DMS153 treated with DMSO at 0.1 percent for 48 hours (cell line): ENCODE data around the gene CD302.
"Not testable (repeated sequence)": the region's sequence is repeated elsewhere in the genome, so short reads cannot be mapped to it uniquely, and the experiment has no call there.

Experiments used
- DNase-seq: peaks from one replicate; lab custom pipeline; 2025; ENCODE audit not compliant: unreplicated experiment; lab: John Stamatoyannopoulos, UW

CD302 gene, protein sequence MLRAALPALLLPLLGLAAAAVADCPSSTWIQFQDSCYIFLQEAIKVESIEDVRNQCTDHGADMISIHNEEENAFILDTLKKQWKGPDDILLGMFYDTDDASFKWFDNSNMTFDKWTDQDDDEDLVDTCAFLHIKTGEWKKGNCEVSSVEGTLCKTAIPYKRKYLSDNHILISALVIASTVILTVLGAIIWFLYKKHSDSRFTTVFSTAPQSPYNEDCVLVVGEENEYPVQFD

DNA sequence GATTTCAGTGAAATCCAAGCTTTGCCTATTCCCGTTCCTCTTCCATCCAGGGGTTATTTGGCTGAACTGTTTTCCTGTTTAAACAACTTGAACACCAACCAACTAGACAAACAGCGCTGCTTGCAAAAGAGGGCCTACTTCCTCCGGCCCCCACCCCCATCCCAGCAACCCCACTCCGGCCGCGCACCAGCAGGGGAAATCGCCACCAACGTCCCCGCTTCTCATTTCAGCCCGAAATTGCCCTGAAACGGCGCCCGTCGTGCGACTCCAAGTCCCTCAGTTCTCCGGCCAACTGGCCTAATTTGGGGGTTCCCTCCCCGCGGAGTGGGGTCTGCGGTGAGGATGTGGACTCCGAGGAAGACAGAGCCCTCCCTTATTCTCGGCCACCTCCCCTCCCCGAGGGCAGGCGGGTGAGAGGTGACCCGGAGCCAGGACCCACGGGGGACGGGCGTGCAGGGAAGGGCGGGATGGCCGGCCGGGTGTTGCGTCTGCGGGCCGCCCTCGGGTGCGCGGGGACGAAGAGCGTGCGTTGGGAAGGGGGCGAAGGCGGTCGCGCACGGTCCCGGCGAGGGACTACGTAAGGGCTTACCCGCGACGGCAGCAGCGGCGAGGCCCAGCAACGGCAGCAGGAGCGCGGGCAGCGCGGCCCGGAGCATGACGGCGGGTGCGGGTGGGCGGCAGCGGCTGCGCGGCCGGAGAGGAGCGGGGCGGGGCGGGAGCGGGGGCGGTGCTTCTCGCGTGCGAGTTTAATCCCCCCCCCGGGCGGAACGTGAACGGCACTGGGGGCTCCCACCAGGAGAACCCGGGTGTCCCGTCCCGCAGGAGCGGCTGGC is at the start of gene CD302:
TSS of gene CD302 (minus strand) at position 666 of the 833 bp plus-strand sequence. CDS start at position 656, 10 bp downstream.
- DNase-seq, result peak; percentile 21

DNA sequence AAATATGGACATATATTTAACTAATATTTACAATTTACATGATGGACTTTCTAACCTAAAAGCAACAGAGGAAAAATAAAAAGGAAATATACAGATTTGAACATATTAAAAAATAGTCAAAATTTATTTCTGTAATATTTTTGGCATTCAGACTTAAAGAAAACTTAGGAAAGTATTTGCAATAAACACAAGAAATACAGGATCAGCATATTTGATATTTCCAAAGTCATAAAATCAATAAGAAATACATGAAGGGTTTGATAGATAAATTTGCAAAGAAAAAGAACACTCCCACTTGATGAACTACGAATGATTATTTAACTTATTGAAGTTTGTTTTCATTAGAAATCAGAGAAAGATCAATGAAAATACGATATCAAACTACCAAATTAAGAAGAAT is 48.6 kb upstream of the CD302 start:
- no peak for DNase-seq

DNA sequence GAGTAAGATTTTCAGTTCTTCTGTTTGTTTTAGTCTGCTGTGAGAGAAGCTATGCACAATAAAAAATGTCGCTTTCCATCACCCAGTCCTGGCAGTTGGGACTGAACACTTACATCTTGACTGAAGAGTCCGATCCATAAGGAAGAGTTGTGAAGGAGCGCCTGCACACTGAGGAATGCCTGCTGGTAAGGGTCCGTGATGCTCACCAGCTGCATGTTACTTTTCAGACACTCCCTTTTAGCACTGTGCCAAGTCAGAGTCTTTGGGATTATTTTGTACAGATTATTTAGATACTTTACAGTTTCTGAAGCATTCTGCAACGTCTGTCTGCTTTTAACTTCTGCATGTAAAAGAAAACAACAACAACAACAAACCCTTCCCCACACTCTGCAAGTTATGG is 42.6 kb upstream of the CD302 start:
- no peak for DNase-seq

DNA sequence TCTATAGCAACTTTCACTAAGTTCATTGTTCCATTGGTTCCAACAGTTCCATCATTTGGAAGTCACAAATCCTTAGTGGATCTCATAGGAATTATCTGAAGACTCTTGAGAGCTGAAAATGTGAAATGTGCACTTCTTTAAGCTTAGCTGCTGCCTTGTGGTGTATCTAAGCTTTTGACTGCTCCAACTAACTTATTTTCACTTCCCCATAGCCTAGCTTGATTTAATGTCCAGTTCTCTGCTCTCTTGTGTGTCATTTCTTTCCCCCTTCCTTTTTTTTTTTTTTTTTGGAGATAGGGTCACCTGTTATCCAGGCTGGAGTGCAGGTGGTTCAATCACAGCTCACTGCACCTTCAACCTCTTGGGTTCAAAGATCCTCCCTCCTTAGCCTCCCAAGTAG is 34.9 kb upstream of the CD302 start:
- DNase-seq, result no peak

DNA sequence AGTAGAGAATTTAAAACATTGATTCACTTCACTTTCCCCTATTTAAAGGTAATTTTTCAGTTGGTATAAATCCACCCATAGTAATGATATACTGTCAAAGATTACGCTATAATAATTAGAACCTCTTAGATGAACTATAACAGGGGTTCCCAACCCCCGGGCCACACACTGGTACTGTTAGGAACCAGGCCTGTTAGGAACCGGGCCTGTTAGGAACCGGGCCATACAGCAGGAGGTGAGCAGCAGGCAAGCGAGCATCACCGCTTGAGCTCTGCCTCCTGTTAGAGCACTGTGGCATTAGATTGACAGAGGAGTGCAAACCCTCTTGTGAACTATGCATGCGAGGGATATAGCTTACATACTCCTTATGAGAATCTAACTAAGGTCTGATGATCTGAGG is 34.0 kb upstream of the CD302 start:
- no peak for DNase-seq

DNA sequence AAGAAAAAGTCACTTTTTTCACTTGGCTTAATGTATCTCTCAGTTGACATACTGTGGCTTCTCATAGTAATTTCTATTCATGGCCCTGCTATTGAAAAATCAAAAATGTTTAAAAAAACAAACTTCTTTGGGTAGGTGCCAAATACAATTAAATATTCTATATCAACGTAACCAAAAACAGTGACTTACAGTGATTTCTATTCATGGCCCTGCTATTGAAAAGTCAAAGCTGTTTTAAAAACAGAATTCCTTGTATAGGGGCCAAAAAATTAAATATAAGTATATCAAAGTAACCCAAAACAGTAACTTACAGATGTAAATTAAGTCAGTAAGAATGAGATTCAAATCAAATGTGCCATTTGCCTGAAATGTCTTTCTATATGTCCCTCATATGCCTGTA is 31.4 kb upstream of the CD302 start:
- DNase-seq, result no peak

DNA sequence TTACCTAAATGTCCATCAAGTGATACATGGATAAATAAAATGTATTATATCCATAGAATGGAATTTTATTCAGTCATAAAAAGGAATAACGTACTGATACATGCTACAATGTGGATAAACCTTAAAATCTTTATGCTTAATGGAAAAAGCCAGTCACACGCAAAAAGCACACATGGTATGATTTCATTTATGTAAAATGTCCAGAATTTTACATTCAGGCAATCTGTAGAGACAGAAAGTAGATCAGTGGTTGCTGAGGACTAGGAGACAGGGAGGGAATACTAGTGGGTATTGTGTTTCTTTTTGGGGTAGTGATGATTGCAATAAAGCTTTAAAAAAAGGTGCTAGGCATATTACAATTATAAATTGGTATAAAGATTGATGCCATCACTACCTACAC is 30.7 kb upstream of the CD302 start:
- no peak for DNase-seq

DNA sequence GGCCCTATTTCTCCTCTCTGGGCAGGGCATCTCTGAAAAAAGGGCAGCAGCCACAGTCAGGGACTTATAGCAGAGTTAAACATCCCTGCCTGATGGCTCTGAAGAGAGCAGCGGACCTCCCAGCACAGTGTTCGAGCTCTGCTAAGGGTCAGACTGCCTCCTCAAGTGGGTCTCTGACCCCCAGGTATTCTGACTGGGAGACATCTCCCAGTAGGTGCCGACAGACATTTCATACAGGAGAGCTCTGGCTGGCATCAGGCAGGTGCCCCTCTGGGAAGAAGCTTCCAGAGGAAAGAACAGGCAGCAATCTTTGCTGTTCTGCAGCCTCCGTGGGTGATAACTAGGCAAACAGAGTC is 24.4 kb upstream of the CD302 start:
- not testable (repeated sequence) for DNase-seq

DNA sequence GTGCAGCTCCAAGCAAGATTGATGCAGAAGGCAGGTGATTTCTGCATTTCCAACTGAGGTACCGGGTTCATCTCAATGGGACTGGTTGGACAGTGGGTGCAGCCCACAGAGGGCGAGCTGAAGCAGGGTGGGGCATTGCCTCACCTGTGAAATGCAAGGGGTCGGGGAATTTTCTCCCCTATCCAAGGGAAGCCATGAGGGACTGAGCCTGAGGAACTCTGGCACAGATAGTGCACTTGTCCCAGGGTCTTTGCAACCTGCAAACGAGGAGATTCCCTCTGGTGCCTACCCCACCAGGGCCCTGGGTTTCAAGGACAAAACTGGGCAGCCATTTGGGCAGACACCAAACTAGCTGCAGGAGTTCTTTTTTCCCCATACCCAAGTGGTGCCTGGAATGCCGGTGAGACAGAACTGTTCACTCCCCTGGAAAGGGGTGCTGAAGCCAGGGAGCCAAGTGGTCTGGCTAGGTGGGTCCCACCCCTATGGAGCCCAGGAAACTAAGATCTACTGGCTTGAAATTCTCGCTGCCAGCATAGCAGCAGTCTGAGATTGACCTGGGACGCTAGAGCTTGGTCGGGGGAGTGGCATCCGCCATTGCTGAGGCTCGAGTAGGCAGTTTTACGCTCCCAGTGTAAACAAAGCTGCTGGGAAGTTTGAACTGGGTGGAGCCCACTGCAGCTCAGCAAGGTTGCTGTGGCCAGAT is 23.9 kb upstream of the CD302 start:
- not testable (repeated sequence) for DNase-seq

DNA sequence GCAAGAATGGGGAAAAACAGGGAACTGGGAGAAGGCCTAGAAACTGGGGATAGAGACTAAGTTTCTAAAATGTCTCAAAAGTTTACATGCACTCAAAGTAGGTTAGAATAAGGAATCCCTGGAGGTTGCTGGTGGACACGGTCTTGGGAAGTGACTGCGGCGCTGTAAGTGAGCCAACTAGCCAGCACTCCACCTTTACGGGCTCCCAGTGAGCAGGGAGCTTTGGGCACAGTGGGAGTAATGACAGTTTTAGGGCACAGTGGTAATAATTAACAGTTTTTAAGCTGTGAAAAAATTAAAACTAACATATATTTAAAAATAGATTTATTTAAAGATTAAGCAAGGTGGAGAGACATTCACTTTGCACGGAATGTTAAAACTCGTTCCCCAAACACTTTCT is 20.9 kb upstream of the CD302 start:
- no peak for DNase-seq

DNA sequence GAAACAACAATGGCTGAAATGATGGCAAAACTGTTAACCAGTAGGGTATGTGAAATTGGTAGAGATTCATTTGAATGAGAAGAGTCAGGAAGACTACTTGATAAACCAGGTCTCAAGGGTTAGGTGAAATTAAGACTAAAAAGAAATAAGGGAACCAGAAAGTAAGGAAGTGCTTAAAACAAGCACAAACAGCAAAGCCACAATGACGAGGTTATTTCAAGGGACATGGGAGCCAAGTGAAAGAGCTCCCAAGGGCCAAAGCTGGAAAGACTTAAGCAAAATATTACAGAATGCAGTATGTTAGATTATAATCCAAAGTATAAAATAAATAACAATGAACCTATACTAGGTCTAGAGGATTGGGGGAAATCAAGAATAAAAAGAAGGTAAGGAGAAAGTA is 19.3 kb upstream of the CD302 start:
- no peak for DNase-seq

DNA sequence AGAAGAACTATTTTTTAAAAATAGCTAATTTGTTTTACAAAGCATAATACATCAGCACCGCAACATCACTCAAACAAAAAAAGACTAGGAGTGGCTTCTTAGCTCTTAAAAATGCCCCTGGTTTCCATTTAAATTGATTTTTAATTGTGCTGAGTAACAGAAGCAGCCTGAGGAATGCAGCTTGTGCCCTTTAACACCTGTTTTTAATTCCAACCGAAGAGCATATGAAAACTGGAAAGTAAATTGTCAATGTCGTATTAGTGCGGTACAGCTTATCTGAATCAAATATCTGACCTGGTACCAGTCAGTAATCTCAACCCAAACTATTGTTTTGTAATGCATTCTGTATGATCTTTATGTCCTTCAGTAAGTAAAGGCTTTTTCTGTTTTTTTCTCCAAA is 13.2 kb upstream of the CD302 start:
- no peak for DNase-seq

DNA sequence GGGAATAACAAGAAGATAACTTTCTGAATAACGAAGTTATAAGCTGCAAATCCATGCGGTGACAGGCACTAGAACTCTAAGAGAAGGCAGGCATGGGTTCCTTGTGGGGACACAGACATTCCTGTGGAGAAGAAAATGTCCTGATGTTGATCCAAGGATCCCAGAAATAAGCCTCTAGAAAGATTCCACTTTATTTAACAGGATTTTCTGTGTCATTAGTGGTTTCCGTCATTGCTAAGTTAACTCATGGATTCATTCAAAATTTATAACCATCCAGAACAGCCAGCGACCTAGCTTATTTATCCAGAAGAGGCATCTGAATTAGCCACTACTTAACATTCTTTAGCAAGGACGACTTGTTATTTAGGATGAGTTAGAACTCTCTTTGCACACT is 10.0 kb upstream of the CD302 start:
- no peak for DNase-seq

DNA sequence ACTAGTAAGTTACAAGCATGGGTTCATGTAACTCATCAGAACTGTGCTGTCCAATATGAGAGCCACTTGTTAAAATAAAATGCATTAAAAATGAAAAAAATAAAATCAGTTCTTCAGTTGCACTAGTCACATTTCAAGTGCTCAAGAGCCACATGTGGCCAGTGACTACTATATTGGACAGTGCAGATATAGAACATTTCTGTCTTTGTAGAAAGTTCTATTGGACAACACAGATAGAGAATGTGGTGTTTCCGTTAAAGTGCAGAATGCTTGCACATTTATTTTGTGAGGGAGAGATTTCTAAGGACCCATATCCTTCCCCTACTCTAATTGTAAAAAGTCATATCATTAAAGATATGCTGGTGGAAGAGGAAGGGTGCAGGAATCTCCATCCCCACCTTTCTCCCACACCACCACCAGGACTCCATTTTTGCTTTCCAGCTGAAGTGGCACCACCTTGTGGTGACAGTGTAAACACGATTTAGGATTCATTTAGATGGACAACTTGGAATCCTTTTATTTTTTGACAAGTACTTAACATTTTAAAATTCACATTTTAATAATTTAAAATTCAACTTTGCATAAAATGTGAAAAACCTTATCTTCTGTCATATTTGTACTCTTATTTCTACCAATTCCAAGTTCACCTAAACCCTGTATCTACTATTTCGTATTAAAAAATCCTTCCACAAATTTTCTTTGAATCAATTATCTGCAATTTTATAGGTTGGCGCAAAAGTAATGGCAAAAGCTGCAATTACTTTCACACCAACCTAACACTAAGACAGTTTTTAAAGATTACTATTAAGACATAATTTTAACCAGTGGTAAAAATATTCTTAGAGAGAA is 9.4 kb upstream of the CD302 start:
- peak; percentile 36 for DNase-seq

DNA sequence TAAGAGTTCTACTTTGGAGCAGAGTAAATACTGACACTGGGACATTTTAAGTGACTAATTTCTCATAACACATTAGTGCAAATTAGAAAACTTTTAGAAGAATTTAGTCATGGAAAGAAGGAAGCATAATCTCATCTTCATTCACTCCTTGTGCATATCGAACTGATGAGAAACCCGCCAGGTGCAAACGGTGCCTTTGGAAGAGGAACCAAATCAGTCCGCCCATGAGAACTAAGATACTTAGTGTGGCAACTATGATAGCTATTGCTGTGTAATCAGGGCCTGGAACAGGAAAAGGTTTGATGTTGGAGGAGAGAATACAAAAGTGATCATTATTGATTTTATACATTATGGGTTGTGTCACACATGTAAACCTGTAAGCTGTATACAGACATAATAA is 6.9 kb upstream of the CD302 start:
- no peak for DNase-seq

DNA sequence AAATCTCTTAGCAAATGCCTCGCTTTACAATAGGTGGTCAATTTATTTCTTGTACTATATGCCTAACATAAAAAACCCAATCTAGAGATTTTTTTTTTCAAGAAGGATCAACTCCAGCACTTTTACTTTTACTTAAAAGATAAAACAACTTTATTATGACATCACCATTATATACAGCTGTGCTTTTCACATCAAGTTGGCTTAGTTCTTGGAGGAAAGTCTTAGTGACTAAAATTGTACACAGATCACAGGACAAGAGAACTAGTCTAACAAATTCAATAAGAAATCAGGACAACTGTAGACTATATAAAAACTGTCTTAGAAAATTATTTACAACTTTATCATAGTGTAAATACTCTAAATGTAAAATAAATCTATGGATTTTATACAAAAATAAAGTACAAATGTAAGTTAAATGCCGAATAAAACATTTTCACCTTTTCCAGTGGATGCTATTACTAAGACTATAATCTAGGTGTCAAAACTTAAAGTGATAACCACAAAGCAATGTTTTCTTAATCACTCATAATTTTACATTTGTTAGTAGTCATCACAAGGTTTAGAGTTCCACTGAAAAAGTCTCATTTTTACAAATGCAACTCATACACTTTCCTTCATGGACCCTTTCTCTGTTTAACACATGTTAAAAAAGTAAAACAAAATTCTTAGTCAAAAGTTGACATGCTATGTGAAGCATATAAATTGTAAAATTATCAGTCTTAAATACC is 5.4 kb upstream of the CD302 start:
- DNase-seq, result no peak

DNA sequence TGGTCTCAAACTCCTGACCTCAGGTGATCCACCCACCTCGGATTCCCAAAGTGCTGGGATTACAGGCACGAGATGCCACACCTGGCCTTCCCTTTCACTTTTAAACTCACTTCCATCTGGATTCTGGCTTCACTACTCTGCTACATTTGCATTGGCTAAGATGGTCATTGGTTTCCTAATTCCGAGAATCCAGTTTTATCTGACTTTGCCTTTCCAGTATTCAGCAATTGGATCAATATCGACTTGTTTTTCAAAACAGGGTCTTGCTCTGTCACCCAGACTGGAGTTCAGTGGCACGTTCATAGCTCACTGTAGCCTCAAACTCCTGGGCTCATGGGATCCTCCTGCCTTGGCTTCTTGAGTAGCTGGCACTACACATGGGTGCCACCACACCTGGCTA is 4.7 kb upstream of the CD302 start:
- DNase-seq, result no peak

DNA sequence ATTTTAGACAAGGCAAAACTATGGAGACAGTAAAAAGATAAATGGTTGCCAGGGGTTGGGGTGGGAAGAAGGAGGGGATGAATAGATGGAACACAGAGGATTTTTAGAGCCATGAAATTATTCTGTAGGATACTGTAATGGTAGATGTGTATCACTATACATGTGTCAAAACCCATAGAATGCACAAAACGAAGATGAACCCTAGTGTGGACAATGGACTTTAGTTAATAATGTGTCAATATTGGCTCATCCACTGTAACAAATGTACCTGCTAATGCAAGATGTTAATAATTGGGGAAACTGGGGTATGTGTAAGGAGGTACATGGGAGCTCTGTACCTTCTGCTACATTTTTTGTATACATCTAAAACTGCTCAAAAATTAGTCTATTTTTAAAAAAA is 1.8 kb upstream of the CD302 start:
- DNase-seq, result no peak

DNA sequence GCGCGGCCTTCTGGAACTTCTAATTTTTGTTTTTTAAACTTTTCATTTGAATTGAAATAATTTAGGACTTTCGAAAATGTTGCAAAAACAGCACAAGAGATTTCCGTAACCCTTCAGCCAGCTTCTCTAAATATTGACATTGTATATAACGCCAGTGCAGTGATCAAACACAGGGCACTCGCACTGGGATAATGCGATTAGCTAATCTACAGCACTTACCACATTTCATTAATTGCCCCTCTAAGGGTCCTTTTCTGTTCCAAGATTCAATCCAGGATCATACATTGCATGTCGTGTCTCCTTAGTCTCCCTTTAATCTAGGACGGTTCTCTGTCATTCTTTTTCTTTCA is 343 bp upstream of the CD302 start:
- no peak for DNase-seq

DNA sequence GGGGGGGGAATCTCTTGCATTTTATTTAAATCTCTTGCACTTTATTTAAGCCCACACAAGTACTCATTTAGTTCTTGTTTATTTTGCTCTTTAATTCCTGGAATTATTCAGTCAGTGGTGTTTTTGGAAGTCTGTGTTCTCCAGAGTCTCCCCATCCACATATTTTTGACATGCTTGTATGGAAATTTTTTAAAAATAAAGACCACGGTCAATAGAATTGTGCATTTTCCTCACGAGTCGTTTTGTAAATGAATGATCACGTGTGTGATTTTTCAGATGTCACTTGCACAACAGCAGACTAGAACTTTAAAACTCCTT is 824 bp downstream of the CD302 start:
- no peak for DNase-seq
